Stomach (tissue), 9 donors: Measurements from ENCODE around the gene CTNNA3. TPM values are rescaled to one million over a fixed set of nuclear protein-coding genes. Genes with fewer than 3 reads are reported as not detected.

Source experiments
- DNase-seq, 2 donors: peaks; one replicate each; pipeline versions ENCODE4 v3.0.0 to v3.0.0-alpha.2; 2013 to 2019
- H3K27ac ChIP-seq, 5 donors: fragments of 200-600 bp in 4 of 5; sonication (generic) in 4 of 5; one replicate each; pipeline ENCODE4 v1.5.1; 2013 to 2019; ENCODE audit warnings: mild to moderate bottlenecking in 1 of 5, moderate library complexity in 1 of 5
- H3K27me3 ChIP-seq, 3 donors: fragments of 200-600 bp; sonication (generic); one replicate each; pipeline ENCODE4 v1.5.1; 2017 to 2019; ENCODE audit warnings: mixed run types in 1 of 3
- H3K36me3 ChIP-seq, 4 donors: fragments of 200-600 bp; sonication (generic); 1 replicate in 3 of 4; 2 replicates in 1 of 4; pipeline ENCODE4 v1.5.1; 2016 to 2019
- H3K4me1 ChIP-seq, 4 donors: fragments of 200-600 bp; sonication (generic); one replicate each; pipeline ENCODE4 v1.5.1; 2016 to 2019
- H3K4me3 ChIP-seq, 4 donors: fragments of 200-600 bp; sonication (generic) in 3 of 4; one replicate each; pipeline ENCODE4 v1.5.1; 2016 to 2019; ENCODE audit warnings: mild to moderate bottlenecking in 1 of 4
- H3K9me3 ChIP-seq, 4 donors: fragments of 200-600 bp; sonication (generic); one replicate each; pipeline ENCODE4 v1.5.1; 2016 to 2019
- EP300 ChIP-seq: sonication (generic); formaldehyde crosslinking; IDR thresholded peaks from one replicate; pipeline ENCODE4 v1.6.1; 2017; ENCODE audit warnings: antibody characterized with exemption
- POLR2A ChIP-seq, 4 donors: fragments of 450-650 bp; IDR thresholded peaks; one replicate each; pipeline ENCODE4 v1.6.1; 2016; ENCODE audit warnings: antibody characterized with exemption in 4 of 4, control low read depth in 2 of 4, mild to moderate bottlenecking in 1 of 4, moderate library complexity in 1 of 4
- POLR2AphosphoS5 ChIP-seq, 3 donors: sonication (generic); formaldehyde crosslinking; IDR thresholded peaks; one replicate each; pipeline ENCODE4 v1.6.1; 2016; ENCODE audit warnings: antibody characterized with exemption in 3 of 3
- WGBS, 5 donors: extraction: QIAGEN DNeasy Blood & Tissue Kit in 3 of 5; methylation state at CpG; one replicate each; pipeline versions ENCODE4 v1.1.5 to v1.1.7; 2013 to 2018; 5-methylcytosine and 5-hydroxymethylcytosine counted together
- intact Hi-C: fragments of 100-400 bp; cut with DNase I; formaldehyde crosslinking; loops from one replicate; pipeline ENCODE4 v1.15.1; 2023; ENCODE audit warnings: low total_unique reads
- polyA plus RNA-seq, 3 donors: library from polyadenylated mRNA; stranded (reverse); fragments of 200-250 nt; gene quantifications; one replicate each; pipeline ENCODE4 v1.2.3, GENCODE V29; 2013
- total RNA-seq, 5 donors: library from RNA; depleted of rRNA; stranded (reverse); fragments of >200 nt; gene quantifications; one replicate each; pipeline versions ENCODE4 v1.1.0 to v1.2.3, GENCODE V29; 2014 to 2016
- TF ChIP-seq, protein P1 (sequence below), 7 experiments: fragments of 450-650 bp in 4 of 7; fragments of 200-600 bp in 3 of 7; sonication (generic) in 3 of 7; IDR thresholded peaks; one replicate each; pipeline ENCODE4 v1.5.1; 2016 to 2019; ENCODE audit warnings: antibody characterized with exemption in 7 of 7, control low read depth in 2 of 7, mild to moderate bottlenecking in 1 of 7
- donor health status: healthy with polysubstance abuse.
- donor health status: Bipolar disorder and iron deficiency.
- donor health status: healthy.

The CTNNA3 gene
- total and polyA plus RNA-seq, 8 donors = 0.14 to 46.1 (median 12.9) TPM; not detected in 2

DNA sequence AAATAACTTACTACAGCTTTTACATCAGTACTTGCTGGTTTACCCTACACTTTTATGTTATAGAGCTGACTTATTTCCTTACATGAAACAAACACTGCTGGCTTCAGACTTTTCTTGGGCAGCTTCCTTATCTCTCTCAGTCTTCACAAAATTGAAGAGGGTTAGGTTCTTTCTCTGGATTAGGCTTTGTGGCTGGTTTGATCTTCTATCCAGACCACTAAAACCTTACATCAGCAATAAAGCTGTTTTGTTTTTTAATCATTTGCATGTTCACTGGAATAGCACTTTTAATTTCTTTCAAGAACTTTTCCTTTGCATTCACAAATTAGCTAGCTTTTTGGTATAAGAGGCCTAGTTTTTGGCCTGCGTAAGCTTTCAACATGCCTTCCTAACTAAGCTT lies 551.5 kb downstream of the CTNNA3 start:
- H3K9me3 ChIP-seq = no peaks in the 10 kb centered on the region
- intact Hi-C loops = no loop called here
- 59 to 98% (median 96%) methylated on average over 1 of the region's 1 CpG for WGBS, 5 donors
- H3K36me3 ChIP-seq = no peaks in the 10 kb centered on the region
- TF ChIP-seq POLR2AphosphoS5 (IDR thresholded peaks at IDR 0.05) (no peak), EP300 (no peak), POLR2A (IDR thresholded peaks at IDR 0.05) (no peak)
- TF ChIP-seq, protein P1, sequence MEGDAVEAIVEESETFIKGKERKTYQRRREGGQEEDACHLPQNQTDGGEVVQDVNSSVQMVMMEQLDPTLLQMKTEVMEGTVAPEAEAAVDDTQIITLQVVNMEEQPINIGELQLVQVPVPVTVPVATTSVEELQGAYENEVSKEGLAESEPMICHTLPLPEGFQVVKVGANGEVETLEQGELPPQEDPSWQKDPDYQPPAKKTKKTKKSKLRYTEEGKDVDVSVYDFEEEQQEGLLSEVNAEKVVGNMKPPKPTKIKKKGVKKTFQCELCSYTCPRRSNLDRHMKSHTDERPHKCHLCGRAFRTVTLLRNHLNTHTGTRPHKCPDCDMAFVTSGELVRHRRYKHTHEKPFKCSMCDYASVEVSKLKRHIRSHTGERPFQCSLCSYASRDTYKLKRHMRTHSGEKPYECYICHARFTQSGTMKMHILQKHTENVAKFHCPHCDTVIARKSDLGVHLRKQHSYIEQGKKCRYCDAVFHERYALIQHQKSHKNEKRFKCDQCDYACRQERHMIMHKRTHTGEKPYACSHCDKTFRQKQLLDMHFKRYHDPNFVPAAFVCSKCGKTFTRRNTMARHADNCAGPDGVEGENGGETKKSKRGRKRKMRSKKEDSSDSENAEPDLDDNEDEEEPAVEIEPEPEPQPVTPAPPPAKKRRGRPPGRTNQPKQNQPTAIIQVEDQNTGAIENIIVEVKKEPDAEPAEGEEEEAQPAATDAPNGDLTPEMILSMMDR (IDR thresholded peaks at IDR 0.05) = no peak
- H3K4me1 ChIP-seq = no peaks in the 10 kb centered on the region
- DNase-seq = no peak
- H3K27ac ChIP-seq = no peak overlapping the region
- no peaks in the 10 kb centered on the region for H3K27me3 ChIP-seq
- no peak overlapping the region for H3K4me3 ChIP-seq

DNA sequence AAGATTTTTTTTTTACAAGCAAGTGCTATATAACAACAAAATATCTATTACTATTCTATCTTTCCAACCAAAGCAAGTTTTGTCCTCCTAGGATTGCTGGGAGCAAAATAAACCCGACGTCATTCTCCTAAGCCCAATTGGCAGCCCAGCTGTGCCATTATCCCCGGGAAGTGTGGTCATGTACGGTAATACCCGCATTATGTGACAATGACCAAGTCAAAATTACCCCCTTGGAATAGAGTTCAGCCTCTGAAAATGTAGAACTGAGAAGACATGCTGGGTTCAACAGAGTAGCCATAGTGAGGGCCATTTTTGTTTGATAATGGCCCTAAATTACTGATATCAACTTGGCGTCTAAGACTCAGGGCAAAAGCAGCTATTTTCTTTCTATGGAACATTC lies 554.7 kb downstream of the CTNNA3 start:
- H3K27ac ChIP-seq = no peak overlapping the region
- H3K36me3 ChIP-seq = no peaks in the 10 kb centered on the region
- H3K9me3 ChIP-seq = no peaks in the 10 kb centered on the region
- 70 to 94% (median 80%) methylated on average over 6 of the region's 6 CpGs for WGBS, 5 donors
- TF ChIP-seq EP300 (no peak), POLR2AphosphoS5 (IDR thresholded peaks at IDR 0.05) (no peak), POLR2A (IDR thresholded peaks at IDR 0.05) (no peak)
- TF ChIP-seq, protein P1 (IDR thresholded peaks at IDR 0.05) = no peak
- H3K4me3 ChIP-seq = no peak overlapping the region
- intact Hi-C loops = no loop called here
- H3K27me3 ChIP-seq = no peaks in the 10 kb centered on the region
- no peaks in the 10 kb centered on the region for H3K4me1 ChIP-seq
- no peak for DNase-seq

DNA sequence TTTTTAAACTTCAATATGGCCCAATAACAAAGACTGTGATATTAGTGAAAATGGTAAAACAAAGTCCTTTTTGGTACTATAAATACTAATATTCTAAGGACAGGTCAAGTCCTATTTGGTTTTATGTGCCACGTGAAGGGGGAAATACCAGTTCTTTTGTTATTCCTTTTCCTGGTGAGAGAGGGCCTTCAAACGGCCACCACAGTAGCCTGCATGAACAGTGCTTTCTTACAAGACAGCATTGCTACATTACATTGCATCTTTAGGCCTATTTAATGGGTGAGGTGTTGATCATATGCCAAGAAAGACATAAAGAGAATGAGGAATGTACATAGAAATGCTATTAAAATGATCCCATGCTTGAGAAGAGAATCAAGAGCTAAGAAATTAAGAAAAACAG lies 555.4 kb downstream of the CTNNA3 start:
- no peak for DNase-seq
- Histone ChIP-seq H3K27me3 (no peaks in the 10 kb centered on the region), H3K4me3 (no peak overlapping the region), H3K36me3 (no peaks in the 10 kb centered on the region), H3K9me3 (no peaks in the 10 kb centered on the region), H3K27ac (no peak overlapping the region), H3K4me1 (no peaks in the 10 kb centered on the region)
- TF ChIP-seq POLR2AphosphoS5 (IDR thresholded peaks at IDR 0.05) (no peak), POLR2A (IDR thresholded peaks at IDR 0.05) (no peak), EP300 (no peak)
- TF ChIP-seq, protein P1 (IDR thresholded peaks at IDR 0.05) = no peak
- intact Hi-C loops = no loop called here
- WGBS, 5 donors = 43 to 54% (median 49%) methylated on average over 2 of the region's 2 CpGs

DNA sequence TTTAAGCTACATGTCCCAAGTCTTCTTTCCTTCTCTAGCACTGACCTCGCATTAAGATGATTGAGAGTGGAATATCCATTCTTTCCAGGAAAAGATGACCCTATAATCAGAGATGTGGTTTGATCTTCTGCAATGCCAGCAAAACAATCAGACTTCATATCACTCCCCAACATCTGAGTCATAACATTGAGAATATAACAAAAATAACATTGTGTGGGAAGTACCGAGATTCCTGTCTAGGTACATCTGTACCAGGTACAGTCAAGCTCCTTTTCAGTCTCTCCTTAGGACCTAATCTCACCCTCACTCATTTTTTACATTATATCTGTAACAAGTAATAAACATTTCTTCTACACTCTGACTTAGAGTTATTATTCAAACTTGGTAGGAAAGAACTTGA lies 568.6 kb downstream of the CTNNA3 start:
- intact Hi-C loops = no loop called here
- no peak overlapping the region for H3K27ac ChIP-seq
- H3K4me3 ChIP-seq = no peak overlapping the region
- no peaks in the 10 kb centered on the region for H3K36me3 ChIP-seq
- no peak for DNase-seq
- WGBS, 5 donors = 76 to 86% (median 83%) methylated on average over 2 of the region's 2 CpGs
- no peaks in the 10 kb centered on the region for H3K4me1 ChIP-seq
- H3K27me3 ChIP-seq = no peaks in the 10 kb centered on the region
- H3K9me3 ChIP-seq = no peaks in the 10 kb centered on the region
- TF ChIP-seq POLR2A (IDR thresholded peaks at IDR 0.05) = no peak
- TF ChIP-seq, protein P1 (IDR thresholded peaks at IDR 0.05) = no peak
- TF ChIP-seq POLR2AphosphoS5 (IDR thresholded peaks at IDR 0.05) = no peak
- no peak for TF ChIP-seq EP300
